Spleen (tissue), 7 donors: ENCODE data around the gene SWSAP1.

Source experiments
- CTCF ChIP-seq, 11 experiments: fragments of 200-600 bp in 7 of 11; fragments of 450-650 bp in 4 of 11; sonication (generic) in 4 of 11; IDR thresholded peaks in 8 of 11; conservative IDR thresholded peaks in 3 of 11; 1 replicate in 7 of 11; 2 replicates in 4 of 11; pipeline versions ENCODE4 v1.4.0 to v1.8.0; 2016 to 2021; ENCODE audit warnings: antibody characterized with exemption in 11 of 11, inconsistent platforms in 4 of 11, mild to moderate bottlenecking in 1 of 11
- POLR2A ChIP-seq, 3 donors: fragments of 450-650 bp; IDR thresholded peaks; one replicate each; pipeline ENCODE4 v1.5.1; 2017; ENCODE audit warnings: antibody characterized with exemption in 3 of 3, mild to moderate bottlenecking in 1 of 3
- POLR2AphosphoS5 ChIP-seq, 3 donors: sonication (generic); formaldehyde crosslinking; IDR thresholded peaks; one replicate each; pipeline ENCODE4 v1.5.1; 2017; ENCODE audit warnings: antibody characterized with exemption in 3 of 3
- donor health status: DM: no; HTN: no; CAD: no; lungs with moderate emphysema.
- donor health status: DM: no; HTN: no; CAD: no.
- donor health status: DM: no; HTN: no; CAD: no.

- TF ChIP-seq CTCF (IDR thresholded peaks at IDR 0.05 in 8 of 11, conservative IDR thresholded peaks at IDR 0.05 in 3 of 11) (no peak), POLR2AphosphoS5 (IDR thresholded peaks at IDR 0.05) (no peak), POLR2A (IDR thresholded peaks at IDR 0.05) (no peak)
These were observed 10.3 kb downstream of the SWSAP1 start for GRCh38 chr19:11384778-11385129.
